AG04450 (cell line): ENCODE data around the gene UGT1A6. TPM values are rescaled to one million over a fixed set of nuclear protein-coding genes. Genes with fewer than 3 reads are reported as not detected.

Source experiments
- CTCF ChIA-PET: fragments of 300-600, 350-600 bp; formaldehyde crosslinking; extraction: SDS; loops from one replicate; lab custom pipeline; 2022; ENCODE audit warnings: antibody characterized with exemption, inconsistent platforms; lab: Charles Lee
- POLR2A ChIA-PET: fragments of 350-600 bp; formaldehyde crosslinking; extraction: SDS; loops from one replicate; lab custom pipeline; 2021; ENCODE audit warnings: antibody characterized with exemption, inconsistent platforms; lab: Yijun Ruan, JAX
- DNase-seq: peaks from one replicate; pipeline ENCODE4 v3.0.0-alpha.2; 2011; ENCODE audit warnings: low read depth, low spot score
- H3K27ac ChIP-seq: one replicate; pipeline ENCODE4 v1.5.1; 2012; ENCODE audit warnings: low read depth, low read length, control low read depth
- H3K27me3 ChIP-seq: one replicate; pipeline ENCODE4 v1.6.0; 2012; ENCODE audit warnings: low read length; ENCODE audit not compliant: control insufficient read depth, insufficient read depth
- H3K4me3 ChIP-seq: 2 replicates; pipeline ENCODE4 v1.5.1; 2011; ENCODE audit warnings: mild to moderate bottlenecking, low read depth, low read length, control low read depth
- H3K9me3 ChIP-seq: 2 replicates; pipeline ENCODE4 v1.5.1; 2012; ENCODE audit warnings: low read length; ENCODE audit not compliant: control insufficient read depth, insufficient read depth
- polyA plus RNA-seq: library from polyadenylated mRNA; depleted of rRNA; stranded (reverse); fragments of >200 nt; gene quantifications from 2 replicates; pipeline ENCODE4 v1.2.3, GENCODE V29; 2011
- TF ChIP-seq, protein P1 (sequence below): IDR thresholded peaks from 2 replicates; pipeline ENCODE4 v1.5.1; 2011; ENCODE audit warnings: low read depth, low read length, control low read depth, inconsistent platforms

UGT1A6 gene
- polyA plus RNA-seq, 1 experiment: not detected

GRCh38 chr2:233803994-233804393 is 111.3 kb downstream of the UGT1A6 start:
- DNase-seq: no peak
- Histone ChIP-seq H3K27me3 (peaks cover 7% of the 10 kb centered on the region), H3K4me3 (no peak overlapping the region), H3K27ac (no peak overlapping the region), H3K9me3 (peaks cover 5% of the 10 kb centered on the region; the same call in 1 of the 2 replicates)
- ChIA-PET CTCF (no interaction called here), POLR2A (no interaction called here)
- TF ChIP-seq, protein P1, sequence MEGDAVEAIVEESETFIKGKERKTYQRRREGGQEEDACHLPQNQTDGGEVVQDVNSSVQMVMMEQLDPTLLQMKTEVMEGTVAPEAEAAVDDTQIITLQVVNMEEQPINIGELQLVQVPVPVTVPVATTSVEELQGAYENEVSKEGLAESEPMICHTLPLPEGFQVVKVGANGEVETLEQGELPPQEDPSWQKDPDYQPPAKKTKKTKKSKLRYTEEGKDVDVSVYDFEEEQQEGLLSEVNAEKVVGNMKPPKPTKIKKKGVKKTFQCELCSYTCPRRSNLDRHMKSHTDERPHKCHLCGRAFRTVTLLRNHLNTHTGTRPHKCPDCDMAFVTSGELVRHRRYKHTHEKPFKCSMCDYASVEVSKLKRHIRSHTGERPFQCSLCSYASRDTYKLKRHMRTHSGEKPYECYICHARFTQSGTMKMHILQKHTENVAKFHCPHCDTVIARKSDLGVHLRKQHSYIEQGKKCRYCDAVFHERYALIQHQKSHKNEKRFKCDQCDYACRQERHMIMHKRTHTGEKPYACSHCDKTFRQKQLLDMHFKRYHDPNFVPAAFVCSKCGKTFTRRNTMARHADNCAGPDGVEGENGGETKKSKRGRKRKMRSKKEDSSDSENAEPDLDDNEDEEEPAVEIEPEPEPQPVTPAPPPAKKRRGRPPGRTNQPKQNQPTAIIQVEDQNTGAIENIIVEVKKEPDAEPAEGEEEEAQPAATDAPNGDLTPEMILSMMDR: no peak

DNA sequence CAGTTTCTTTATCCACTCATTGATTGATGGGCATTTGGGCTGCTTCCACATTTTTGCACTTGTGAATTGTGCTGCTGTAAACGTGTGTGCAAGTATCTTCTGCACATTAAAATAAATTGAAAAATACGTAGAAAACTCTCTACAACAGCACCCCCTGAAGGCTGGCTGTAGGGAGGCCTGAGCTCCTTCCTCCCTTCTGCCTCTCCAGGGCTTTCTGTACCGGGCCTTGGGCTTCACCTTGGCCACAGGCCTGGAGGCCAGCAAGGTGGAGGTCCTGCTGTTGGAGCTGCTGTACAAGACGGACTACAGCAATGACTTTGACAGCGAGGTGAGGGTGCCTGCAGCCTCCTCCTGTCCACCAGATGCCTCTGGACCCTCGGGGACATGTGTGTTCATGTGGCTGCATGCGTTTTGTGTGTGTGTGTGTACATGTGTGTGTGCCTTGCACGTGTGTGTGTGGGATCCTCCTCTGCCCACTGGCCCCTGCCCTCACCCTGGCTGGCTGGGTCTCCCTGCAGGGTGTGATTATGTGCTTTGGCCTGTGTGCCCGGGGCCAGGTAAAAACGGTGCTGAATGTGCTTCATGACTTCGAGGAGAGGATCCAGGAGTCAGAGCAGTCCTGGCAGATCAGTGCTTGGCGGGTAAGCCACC is 114.7 kb downstream of the UGT1A6 start:
- H3K27me3 ChIP-seq: peaks cover 13% of the 10 kb centered on the region
- H3K4me3 ChIP-seq: no peak overlapping the region
- H3K9me3 ChIP-seq: peaks cover 5% of the 10 kb centered on the region; the same call in 1 of the 2 replicates
- POLR2A ChIA-PET: no interaction called here
- DNase-seq: no peak
- CTCF ChIA-PET: no interaction called here
- H3K27ac ChIP-seq: no peak overlapping the region
- TF ChIP-seq, protein P1: no peak

GRCh38 chr2:233807966-233808935 is 115.6 kb downstream of the UGT1A6 start:
- no peak for DNase-seq
- POLR2A ChIA-PET: no interaction called here
- H3K27ac ChIP-seq: no peak overlapping the region

GRCh38 chr2:233810385-233810784 is 117.7 kb downstream of the UGT1A6 start:
- Histone ChIP-seq H3K9me3 (peaks cover 5% of the 10 kb centered on the region; the same call in 1 of the 2 replicates), H3K27me3 (peaks cover 13% of the 10 kb centered on the region), H3K27ac (no peak overlapping the region), H3K4me3 (no peak overlapping the region)
- POLR2A ChIA-PET: no interaction called here
- CTCF ChIA-PET: no interaction called here
- TF ChIP-seq, protein P1: no peak
- no peak for DNase-seq

More at GRCh38 chr2:233807966-233808935, 115.6 kb downstream of the UGT1A6 start:
- Histone ChIP-seq H3K9me3 (peaks cover 5% of the 10 kb centered on the region; the same call in 1 of the 2 replicates), H3K4me3 (no peak overlapping the region), H3K27me3 (peaks cover 13% of the 10 kb centered on the region)
- CTCF ChIA-PET: no interaction called here
- TF ChIP-seq, protein P1: no peak

- CTCF ChIA-PET: no interaction called here
- POLR2A ChIA-PET: no interaction called here
- Histone ChIP-seq H3K9me3 (peaks cover 5% of the 10 kb centered on the region; the same call in 1 of the 2 replicates), H3K4me3 (no peak overlapping the region), H3K27me3 (peaks cover 13% of the 10 kb centered on the region), H3K27ac (no peak overlapping the region)
- no peak for DNase-seq
- TF ChIP-seq, protein P1: no peak
These were observed 118.4 kb downstream of the UGT1A6 start for GRCh38 chr2:233811087-233811486.
